ENCODE data around the gene ZNF320.
"Not testable (repeated sequence)": the region's sequence is repeated elsewhere in the genome, so short reads cannot be mapped to it uniquely, and the experiment has no call there.

The ZNF320 gene

GRCh38 chr19:52917531-52917930 lies 20.1 kb upstream of the ZNF320 start:
- DNase-seq: no peak

- DNase-seq: peak; percentile 74
Observed at GRCh38 chr19:52910648-52911047, 13.2 kb upstream of the ZNF320 start.

GRCh38 chr19:52904052-52904780 lies 6.8 kb upstream of the ZNF320 start:
- not testable (repeated sequence) for DNase-seq

- no peak for DNase-seq
Observed at GRCh38 chr19:52901842-52902241, 4.4 kb upstream of the ZNF320 start.

GRCh38 chr19:52898596-52898995 lies 1.2 kb upstream of the ZNF320 start:
- DNase-seq: not testable (repeated sequence)

GRCh38 chr19:52898101-52898500 lies 666 bp upstream of the ZNF320 start:
- DNase-seq: no peak

GRCh38 chr19:52896431-52897137 lies 851 bp downstream of the ZNF320 start:
- no peak for DNase-seq

- DNase-seq: no peak
Observed at GRCh38 chr19:52891336-52891735, 6.1 kb downstream of the ZNF320 start.

- DNase-seq: no peak
Observed at GRCh38 chr19:52889931-52890330, 7.5 kb downstream of the ZNF320 start.

GRCh38 chr19:52889076-52889475 lies 8.4 kb downstream of the ZNF320 start:
- no peak for DNase-seq

GRCh38 chr19:52880895-52881389 lies 16.5 kb downstream of the ZNF320 start:
- DNase-seq: no peak

- DNase-seq: not testable (repeated sequence)
Observed at GRCh38 chr19:52872996-52873395, 24.4 kb downstream of the ZNF320 start.

- DNase-seq: no peak
Observed at GRCh38 chr19:52871466-52871865, 26.0 kb downstream of the ZNF320 start.

GRCh38 chr19:52868031-52868430 lies 29.4 kb downstream of the ZNF320 start:
- DNase-seq: not testable (repeated sequence)

- peak; percentile 69 for DNase-seq
Observed at GRCh38 chr19:52857378-52858191, 39.9 kb downstream of the ZNF320 start, which contains the start of gene ZNF468. ZNF468 (minus strand) TSS chr19:52857619; CDS start chr19:52854272, 3,347 bp downstream.

- not testable (repeated sequence) for DNase-seq
Observed at GRCh38 chr19:52856540-52857377, 40.7 kb downstream of the ZNF320 start.

Measured in MV-4-11 (cell line).